CD4-positive, alpha-beta T cell (primary cell): ENCODE data around the gene SPOCK1. TPM values are rescaled to one million over a fixed set of nuclear protein-coding genes. Genes with fewer than 3 reads are reported as not detected.

Experiments
- ATAC-seq: fragments of 200-7000 bp; cut with Tn5 transposase; one replicate; pipeline ENCODE4 v1.10.0; 2022; ENCODE audit warnings: mild to moderate bottlenecking; ENCODE audit not compliant: poor library complexity
- CTCF ChIA-PET: fragments of 350-600 bp; sonication (Branson Sonifier 250); formaldehyde crosslinking; loops from one replicate; lab custom pipeline; 2021; ENCODE audit warnings: antibody characterized with exemption, inconsistent platforms; lab: Charles Lee
- POLR2A ChIA-PET: fragments of 350-600 bp; sonication (Branson Sonifier 250); formaldehyde crosslinking; loops from one replicate; lab custom pipeline; 2021; ENCODE audit warnings: antibody characterized with exemption, inconsistent platforms; lab: Charles Lee
- DNase-seq, 14 experiments: peaks; one replicate each; pipeline ENCODE4 v3.0.0-alpha.2; 2013 to 2020; ENCODE audit warnings: mixed read lengths in 2 of 14
- H3K27ac ChIP-seq, 2 donors: one replicate each; pipeline versions ENCODE4 v1.5.1 to v1.7.0; 2013; ENCODE audit warnings: low read length in 2 of 2, low read depth in 1 of 2, mild to moderate bottlenecking in 1 of 2
- H3K27me3 ChIP-seq, 2 experiments: 1 replicate in 1 of 2; 2 replicates in 1 of 2; pipeline versions ENCODE4 v1.6.1 to v1.7.0; 2013; ENCODE audit warnings: low read length in 2 of 2, control low read depth in 1 of 2, mild to moderate bottlenecking in 1 of 2, moderate library complexity in 1 of 2; ENCODE audit not compliant: insufficient read depth in 2 of 2, control insufficient read depth in 1 of 2
- H3K36me3 ChIP-seq: one replicate; pipeline ENCODE4 v1.6.1; 2013; ENCODE audit warnings: low read length, control low read depth; ENCODE audit not compliant: insufficient read depth
- H3K4me1 ChIP-seq: one replicate; pipeline ENCODE4 v1.6.1; 2013; ENCODE audit warnings: low read length, control low read depth; ENCODE audit not compliant: insufficient read depth
- H3K4me3 ChIP-seq: one replicate; pipeline ENCODE4 v1.5.1; 2013; ENCODE audit warnings: mild to moderate bottlenecking, low read length, moderate library complexity
- H3K9me3 ChIP-seq, 2 experiments: 1 replicate in 1 of 2; 2 replicates in 1 of 2; pipeline versions ENCODE4 v1.6.1 to v1.7.0; 2013; ENCODE audit warnings: low read length in 2 of 2, mild to moderate bottlenecking in 2 of 2, control low read depth in 1 of 2, moderate library complexity in 1 of 2; ENCODE audit not compliant: control insufficient read depth in 1 of 2, insufficient read depth in 1 of 2
- H3K27ac Mint-ChIP-seq: one replicate; pipeline ENCODE4 v1.8.0; 2020; ENCODE audit warnings: mixed read lengths
- H3K27me3 Mint-ChIP-seq: one replicate; pipeline ENCODE4 v1.8.0; 2021; ENCODE audit warnings: mixed read lengths
- H3K36me3 Mint-ChIP-seq: one replicate; pipeline ENCODE4 v1.8.0; 2021; ENCODE audit warnings: low read depth, mixed read lengths
- H3K4me1 Mint-ChIP-seq: one replicate; pipeline ENCODE4 v1.8.0; 2021; ENCODE audit warnings: low read depth, mixed read lengths
- H3K4me3 Mint-ChIP-seq: one replicate; pipeline ENCODE4 v1.8.0; 2020; ENCODE audit warnings: mild to moderate bottlenecking, mixed read lengths
- H3K9me3 Mint-ChIP-seq: one replicate; pipeline ENCODE4 v1.8.0; 2020; ENCODE audit warnings: mixed read lengths
- CTCF ChIP-seq: fragments of 200-600 bp; IDR thresholded peaks from one replicate; pipeline ENCODE4 v1.8.0; 2022; ENCODE audit warnings: antibody characterized with exemption, mild to moderate bottlenecking
- intact Hi-C, 2 experiments: fragments of 100-400 bp; cut with DNase I in 1 of 2; cut with micrococcal nuclease in 1 of 2; formaldehyde crosslinking; loops; one replicate each; pipeline versions ENCODE4 v1.15.1 to v1.9.0; 2023 to 2025; cut with DNase I, micrococcal nuclease
- total RNA-seq, 174 experiments: library from RNA in 2 of 174; stranded (reverse) in 2 of 174; gene quantifications; one replicate each; pipeline ENCODE4 v1.2.3 and lab custom pipeline; 2021 to 2026

Gene SPOCK1
- total RNA-seq, 2 experiments from 2014 or later = not detected

- Mint-ChIP-seq H3K4me3 (no peak overlapping the region), H3K27ac (no peak overlapping the region), H3K9me3 (peaks cover 3% of the 10 kb centered on the region), H3K27me3 (peaks cover 13% of the 10 kb centered on the region), H3K4me1 (no peaks in the 10 kb centered on the region), H3K36me3 (no peaks in the 10 kb centered on the region)
- intact Hi-C loops = no loop called here
- Histone ChIP-seq H3K4me1 (no peaks in the 10 kb centered on the region), H3K4me3 (no peak overlapping the region), H3K27me3 (no peaks in the 10 kb centered on the region), H3K27ac (no peak overlapping the region), H3K9me3 (peaks cover 0 to 3% of the 10 kb centered on the region in 2 experiments), H3K36me3 (no peaks in the 10 kb centered on the region)
- ChIA-PET CTCF (no interaction called here), POLR2A (no interaction called here)
- TF ChIP-seq CTCF = no peak
- DNase-seq = no peak
- ATAC-seq = no peak
Observed at GRCh38 chr5:137214446-137215189, 284.5 kb downstream of the SPOCK1 start.

DNA sequence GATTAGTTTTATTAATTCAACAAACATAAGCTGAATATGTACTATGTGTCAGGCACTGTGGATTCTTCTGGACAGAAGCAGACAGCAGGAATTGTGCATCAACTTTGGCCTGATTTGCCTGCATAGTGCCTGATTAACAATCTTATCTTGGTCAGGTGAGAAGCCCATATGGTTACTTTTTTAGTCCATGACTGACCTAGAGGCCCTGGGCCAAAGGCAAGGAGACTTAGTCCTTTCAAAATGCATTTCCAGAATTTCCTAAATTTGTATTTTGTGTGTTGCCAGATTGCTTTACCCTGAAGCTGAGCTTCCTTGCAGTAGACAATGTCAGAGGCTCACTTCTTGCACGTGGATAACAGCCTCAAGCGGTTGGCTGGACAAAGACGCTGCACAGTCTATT, 286.7 kb downstream of the SPOCK1 start:
- intact Hi-C loops = no loop called here
- no peak for DNase-seq
- Histone ChIP-seq H3K36me3 (no peaks in the 10 kb centered on the region), H3K9me3 (peaks cover 0 to 3% of the 10 kb centered on the region in 2 experiments), H3K4me1 (no peaks in the 10 kb centered on the region), H3K27ac (no peak overlapping the region), H3K27me3 (no peaks in the 10 kb centered on the region), H3K4me3 (no peak overlapping the region)
- no peak overlapping the region for H3K27ac Mint-ChIP-seq
- no peak for TF ChIP-seq CTCF
- ATAC-seq = no peak
- CTCF ChIA-PET = no interaction called here
- peaks cover 3% of the 10 kb centered on the region for H3K9me3 Mint-ChIP-seq
- no peaks in the 10 kb centered on the region for H3K36me3 Mint-ChIP-seq
- POLR2A ChIA-PET = no interaction called here
- H3K27me3 Mint-ChIP-seq = peaks cover 8% of the 10 kb centered on the region
- H3K4me1 Mint-ChIP-seq = no peaks in the 10 kb centered on the region
- H3K4me3 Mint-ChIP-seq = no peak overlapping the region

- no peak overlapping the region for H3K4me3 ChIP-seq
- peaks cover 0 to 7% of the 10 kb centered on the region in 2 experiments for H3K9me3 ChIP-seq
- no peak overlapping the region for H3K27ac Mint-ChIP-seq
- H3K27me3 ChIP-seq = no peaks in the 10 kb centered on the region
- H3K9me3 Mint-ChIP-seq = no peaks in the 10 kb centered on the region
- intact Hi-C loops = no loop called here
- H3K4me1 ChIP-seq = no peaks in the 10 kb centered on the region
- no peak for DNase-seq
- ATAC-seq = no peak
- TF ChIP-seq CTCF = no peak
- H3K4me1 Mint-ChIP-seq = no peaks in the 10 kb centered on the region
- H3K36me3 Mint-ChIP-seq = no peaks in the 10 kb centered on the region
- ChIA-PET POLR2A (no interaction called here), CTCF (no interaction called here)
- peaks cover 9% of the 10 kb centered on the region for H3K27me3 Mint-ChIP-seq
- no peaks in the 10 kb centered on the region for H3K36me3 ChIP-seq
- H3K27ac ChIP-seq = no peak overlapping the region
- no peak overlapping the region for H3K4me3 Mint-ChIP-seq
Observed at GRCh38 chr5:137209232-137209809, 289.8 kb downstream of the SPOCK1 start.
